GM12878 (cell line): Measurements from ENCODE around the gene L3HYPDH. TPM values are rescaled to one million over a fixed set of nuclear protein-coding genes. Genes with fewer than 3 reads are reported as not detected.

Experiments
- ATAC-seq: fragments of 200-7000 bp; cut with Tn5 transposase; 3 replicates; pipeline ENCODE4 v1.9.1; 2020; ENCODE audit warnings: mild to moderate bottlenecking, moderate library complexity
- BruUV-seq: library from RNA; stranded (reverse); fragments of 400-500 nt; replicated peaks from 2 replicates; lab custom pipeline; 2021; lab: Mats Ljungman, UMichigan
- CTCF ChIA-PET: fragments of 300-600 bp; sonication (Branson Sonifier 250); formaldehyde crosslinking; extraction: SDS; loops from one replicate; lab custom pipeline; 2021; ENCODE audit warnings: inconsistent platforms; lab: Yijun Ruan, JAX
- POLR2A ChIA-PET: fragments of 350-600 bp; formaldehyde crosslinking; extraction: SDS; loops from one replicate; lab custom pipeline; 2021; ENCODE audit warnings: inconsistent platforms; lab: Charles Lee
- RAD21 ChIA-PET: fragments of 300-600 bp; sonication (Branson Sonifier 250); formaldehyde crosslinking; loops from one replicate; lab custom pipeline; 2023; ENCODE audit warnings: antibody characterized with exemption; ENCODE audit not compliant: unreplicated experiment; lab: Charles Lee
- SMC1A ChIA-PET: fragments of 300-600 bp; sonication (Branson Sonifier 250); formaldehyde crosslinking; loops from one replicate; lab custom pipeline; 2023; ENCODE audit not compliant: unreplicated experiment, uncharacterized antibody; lab: Charles Lee
- DNase-seq: peaks from one replicate; pipeline ENCODE4 v3.0.0-alpha.2; 2011; ENCODE audit warnings: low read depth, low spot score
- FAIRE-seq: peaks from 3 replicates; lab custom pipeline; 2011; peaks lifted over from hg19 to GRCh38; lab: Jason Lieb, UNC
- H2AFZ ChIP-seq: 2 replicates; pipeline ENCODE4 v1.6.0; 2011; ENCODE audit warnings: low read depth, low read length, control low read depth; ENCODE audit not compliant: control insufficient read depth
- H3K27ac ChIP-seq: 2 replicates; pipeline ENCODE4 v1.5.1; 2011; ENCODE audit warnings: control low read depth; ENCODE audit not compliant: control insufficient read depth, insufficient read depth
- H3K27me3 ChIP-seq, 2 experiments: replicated peaks in 1 of 2; 2 replicates each; pipeline versions ENCODE4 v1.6.0 to v1.6.1; 2011; ENCODE audit warnings: low read length in 1 of 2; ENCODE audit not compliant: control insufficient read depth in 2 of 2, insufficient read depth in 2 of 2
- H3K36me3 ChIP-seq, 2 experiments: 2 replicates each; pipeline ENCODE4 v1.5.1; 2011; ENCODE audit warnings: low read length in 1 of 2; ENCODE audit not compliant: control insufficient read depth in 2 of 2, insufficient read depth in 2 of 2
- H3K4me1 ChIP-seq: 2 replicates; pipeline ENCODE4 v1.6.1; 2011; ENCODE audit warnings: mild to moderate bottlenecking, low read length, moderate library complexity, mixed read lengths; ENCODE audit not compliant: control insufficient read depth, insufficient read depth
- H3K4me2 ChIP-seq: 2 replicates; pipeline ENCODE4 v1.6.0; 2011; ENCODE audit warnings: control low read depth; ENCODE audit not compliant: control insufficient read depth, insufficient read depth
- H3K4me3 ChIP-seq: fragments of 200-600 bp; sonication (generic); 2 replicates; pipeline ENCODE4 v1.5.1; 2016
- H3K79me2 ChIP-seq: 2 replicates; pipeline ENCODE4 v1.6.0; 2011; ENCODE audit warnings: low read length; ENCODE audit not compliant: control insufficient read depth, insufficient read depth
- H3K9ac ChIP-seq: 2 replicates; pipeline ENCODE4 v1.8.0; 2011; ENCODE audit warnings: low read length, control low read depth, mixed read lengths; ENCODE audit not compliant: control insufficient read depth, insufficient read depth
- H3K9me3 ChIP-seq: replicated peaks from 3 replicates; pipeline ENCODE4 v1.5.1; 2011; ENCODE audit warnings: mild to moderate bottlenecking, low read length; ENCODE audit not compliant: control insufficient read depth, insufficient read depth
- H4K20me1 ChIP-seq: 2 replicates; pipeline ENCODE4 v1.6.0; 2011; ENCODE audit not compliant: control insufficient read depth, insufficient read depth
- BHLHE40 ChIP-seq, 2 experiments: fragments of 450-650 bp in 1 of 2; IDR thresholded peaks; 2 replicates each; pipeline ENCODE4 v1.6.1; 2011 to 2017; ENCODE audit warnings: low read depth in 2 of 2, borderline replicate concordance in 1 of 2, improper control_type of control experiment in 1 of 2, low read length in 1 of 2, mild to moderate bottlenecking in 1 of 2
- CREM ChIP-seq: IDR thresholded peaks from 2 replicates; pipeline ENCODE4 v1.6.1; 2014; ENCODE audit warnings: antibody characterized with exemption, low read depth
- HDGF ChIP-seq: fragments of 450-650 bp; IDR thresholded peaks from 2 replicates; pipeline ENCODE4 v1.6.1; 2016; ENCODE audit warnings: antibody characterized with exemption
- MTA3 ChIP-seq: IDR thresholded peaks from 2 replicates; pipeline ENCODE4 v1.6.1; 2012; ENCODE audit warnings: low read length, inconsistent platforms, borderline replicate concordance
- POLR2A ChIP-seq: IDR thresholded peaks from 2 replicates; pipeline ENCODE4 v1.6.1; 2011; ENCODE audit warnings: low read depth, mild to moderate bottlenecking, low read length
- RFX5 ChIP-seq: IDR thresholded peaks from 2 replicates; pipeline ENCODE4 v1.6.1; 2011; ENCODE audit warnings: low read depth, low read length, improper control_type of control experiment
- WGBS: methylation state at CpG from one replicate; pipeline ENCODE4 v1.1.6; 2016; ENCODE audit warnings: low lambda C conversion rate; ENCODE audit not compliant: insufficient replicate concordance, insufficient coverage; ENCODE audit errors: missing lambda C conversion rate; 5-methylcytosine and 5-hydroxymethylcytosine counted together
- in situ Hi-C: fragments of 300-500 bp; cut with MboI; formaldehyde crosslinking; loops from 9 replicates; pipeline ENCODE4 v1.14.3; 2018; ENCODE audit warnings: mixed read lengths
- intact Hi-C: fragments of 100-400 bp; cut with micrococcal nuclease; formaldehyde crosslinking; loops from one replicate; pipeline ENCODE4 v1.14.2; 2022; ENCODE audit not compliant: unreplicated experiment
- polyA plus RNA-seq, 11 experiments: library from polyadenylated mRNA; depleted of rRNA in 4 of 11; unstranded in 6 of 11; stranded (reverse) in 5 of 11; fragments of >200 nt; fragmentation: Nextera tagmentation in 4 of 11; fragmentation: Illumina TruSeq in 1 of 11; extraction: Ambion mirVana in 4 of 11; extraction: Trizol in 1 of 11; gene quantifications; 1 replicate in 1 of 11; 2 replicates in 10 of 11; pipeline versions ENCODE4 v1.2.1 to v1.2.3, GENCODE V29; 2011 to 2016; ENCODE audit warnings: inconsistent platforms in 2 of 11, missing spikeins in 2 of 11, low read depth in 1 of 11
- total RNA-seq, 4 experiments: library from RNA; depleted of rRNA in 3 of 4; stranded (reverse); fragments of >200 nt in 3 of 4; fragmentation: Illumina TruSeq in 1 of 4; extraction: Trizol in 1 of 4; gene quantifications; 2 replicates each; pipeline versions ENCODE4 v1.2.1 to v1.2.3, GENCODE V29; 2013 to 2021
- TF ChIP-seq, protein P1 (sequence below): IDR thresholded peaks from 2 replicates; pipeline ENCODE4 v1.6.1; 2012; ENCODE audit warnings: improper control_type of control experiment, low read depth, low read length; ENCODE audit not compliant: insufficient replicate concordance
- TF ChIP-seq, protein P2 (sequence below): fragments of 450-650 bp; IDR thresholded peaks from 2 replicates; pipeline ENCODE4 v1.6.1; 2017; ENCODE audit warnings: borderline replicate concordance
- TF ChIP-seq, protein P3 (sequence below): IDR thresholded peaks from 2 replicates; pipeline ENCODE4 v1.6.1; 2012; ENCODE audit warnings: low read depth, low read length, improper control_type of control experiment

The L3HYPDH gene
- total and polyA plus RNA-seq, 10 of the 15 experiments (the other 5 are each of a cell fraction or from before 2014, with no cell fraction given), result 11.5 to 27.8 (median 15.8) TPM

GRCh38 chr14:59463787-59464485 is 20.3 kb downstream of the L3HYPDH start:
- FAIRE-seq, result peak; percentile 27
- H3K4me3 ChIP-seq, result peak overlapping the region; percentile 60; the same call in 1 of the 2 replicates
- SMC1A ChIA-PET, result interaction anchor here (0.6 to 1.6 kb wide), 5 partner anchors 8 to 339 kb away, joined by 3 read pairs; no protein-coding TSS in a partner anchor

More at GRCh38 chr14:59463787-59464485, 20.3 kb downstream of the L3HYPDH start:
- Histone ChIP-seq H3K4me1 (peaks cover 10% of the 10 kb centered on the region), H3K36me3 (no peaks in the 10 kb centered on the region; a peak in 1 of 4 replicates), H3K27me3 (no peaks in the 10 kb centered on the region), H3K79me2 (no peaks in the 10 kb centered on the region), H4K20me1 (no peaks in the 10 kb centered on the region), H2AFZ (peak overlapping the region; percentile 84), H3K9ac (no peak overlapping the region; the same call in 1 of the 2 replicates), H3K9me3 (no peaks in the 10 kb centered on the region), H3K27ac (no peak overlapping the region), H3K4me2 (peak overlapping the region; percentile 97)
- no TSS peak for BruUV-seq
- in situ Hi-C loops (no loop called here), intact Hi-C loops (no loop called here)
- ATAC-seq, result peak; percentile 70
- no peak for DNase-seq
- 29% methylated on average over 60 of the region's 60 CpGs for WGBS
- RAD21 ChIA-PET, result interaction anchor here (1.0 to 1.1 kb wide), 2 partner anchors 20 to 302 kb away, joined by 3 read pairs; partner anchors contain the start of genes JKAMP and L3HYPDH
- TF ChIP-seq, protein P1, sequence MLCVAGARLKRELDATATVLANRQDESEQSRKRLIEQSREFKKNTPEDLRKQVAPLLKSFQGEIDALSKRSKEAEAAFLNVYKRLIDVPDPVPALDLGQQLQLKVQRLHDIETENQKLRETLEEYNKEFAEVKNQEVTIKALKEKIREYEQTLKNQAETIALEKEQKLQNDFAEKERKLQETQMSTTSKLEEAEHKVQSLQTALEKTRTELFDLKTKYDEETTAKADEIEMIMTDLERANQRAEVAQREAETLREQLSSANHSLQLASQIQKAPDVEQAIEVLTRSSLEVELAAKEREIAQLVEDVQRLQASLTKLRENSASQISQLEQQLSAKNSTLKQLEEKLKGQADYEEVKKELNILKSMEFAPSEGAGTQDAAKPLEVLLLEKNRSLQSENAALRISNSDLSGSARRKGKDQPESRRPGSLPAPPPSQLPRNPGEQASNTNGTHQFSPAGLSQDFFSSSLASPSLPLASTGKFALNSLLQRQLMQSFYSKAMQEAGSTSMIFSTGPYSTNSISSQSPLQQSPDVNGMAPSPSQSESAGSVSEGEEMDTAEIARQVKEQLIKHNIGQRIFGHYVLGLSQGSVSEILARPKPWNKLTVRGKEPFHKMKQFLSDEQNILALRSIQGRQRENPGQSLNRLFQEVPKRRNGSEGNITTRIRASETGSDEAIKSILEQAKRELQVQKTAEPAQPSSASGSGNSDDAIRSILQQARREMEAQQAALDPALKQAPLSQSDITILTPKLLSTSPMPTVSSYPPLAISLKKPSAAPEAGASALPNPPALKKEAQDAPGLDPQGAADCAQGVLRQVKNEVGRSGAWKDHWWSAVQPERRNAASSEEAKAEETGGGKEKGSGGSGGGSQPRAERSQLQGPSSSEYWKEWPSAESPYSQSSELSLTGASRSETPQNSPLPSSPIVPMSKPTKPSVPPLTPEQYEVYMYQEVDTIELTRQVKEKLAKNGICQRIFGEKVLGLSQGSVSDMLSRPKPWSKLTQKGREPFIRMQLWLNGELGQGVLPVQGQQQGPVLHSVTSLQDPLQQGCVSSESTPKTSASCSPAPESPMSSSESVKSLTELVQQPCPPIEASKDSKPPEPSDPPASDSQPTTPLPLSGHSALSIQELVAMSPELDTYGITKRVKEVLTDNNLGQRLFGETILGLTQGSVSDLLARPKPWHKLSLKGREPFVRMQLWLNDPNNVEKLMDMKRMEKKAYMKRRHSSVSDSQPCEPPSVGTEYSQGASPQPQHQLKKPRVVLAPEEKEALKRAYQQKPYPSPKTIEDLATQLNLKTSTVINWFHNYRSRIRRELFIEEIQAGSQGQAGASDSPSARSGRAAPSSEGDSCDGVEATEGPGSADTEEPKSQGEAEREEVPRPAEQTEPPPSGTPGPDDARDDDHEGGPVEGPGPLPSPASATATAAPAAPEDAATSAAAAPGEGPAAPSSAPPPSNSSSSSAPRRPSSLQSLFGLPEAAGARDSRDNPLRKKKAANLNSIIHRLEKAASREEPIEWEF, result no peak
- TF ChIP-seq CREM (peak; percentile 33; the same call in 1 of the 2 replicates), RFX5 (peak; percentile 82), MTA3 (no peak), HDGF (0 out of 2 replicates have a peak, but pooled peaks have one; percentile 24), POLR2A (peak; percentile 47; the same call in 1 of the 2 replicates), BHLHE40 (IDR thresholded peaks at IDR 0.05; ENCODE audit: borderline replicate concordance in 1 of 2, low read depth in 2 of 2, low read length in 1 of 2) (peak in 1 of 2 experiments; percentile 76; a peak in 2 of 4 replicates)
- TF ChIP-seq, protein P2, sequence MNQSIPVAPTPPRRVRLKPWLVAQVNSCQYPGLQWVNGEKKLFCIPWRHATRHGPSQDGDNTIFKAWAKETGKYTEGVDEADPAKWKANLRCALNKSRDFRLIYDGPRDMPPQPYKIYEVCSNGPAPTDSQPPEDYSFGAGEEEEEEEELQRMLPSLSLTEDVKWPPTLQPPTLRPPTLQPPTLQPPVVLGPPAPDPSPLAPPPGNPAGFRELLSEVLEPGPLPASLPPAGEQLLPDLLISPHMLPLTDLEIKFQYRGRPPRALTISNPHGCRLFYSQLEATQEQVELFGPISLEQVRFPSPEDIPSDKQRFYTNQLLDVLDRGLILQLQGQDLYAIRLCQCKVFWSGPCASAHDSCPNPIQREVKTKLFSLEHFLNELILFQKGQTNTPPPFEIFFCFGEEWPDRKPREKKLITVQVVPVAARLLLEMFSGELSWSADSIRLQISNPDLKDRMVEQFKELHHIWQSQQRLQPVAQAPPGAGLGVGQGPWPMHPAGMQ, result no peak
- TF ChIP-seq, protein P3, sequence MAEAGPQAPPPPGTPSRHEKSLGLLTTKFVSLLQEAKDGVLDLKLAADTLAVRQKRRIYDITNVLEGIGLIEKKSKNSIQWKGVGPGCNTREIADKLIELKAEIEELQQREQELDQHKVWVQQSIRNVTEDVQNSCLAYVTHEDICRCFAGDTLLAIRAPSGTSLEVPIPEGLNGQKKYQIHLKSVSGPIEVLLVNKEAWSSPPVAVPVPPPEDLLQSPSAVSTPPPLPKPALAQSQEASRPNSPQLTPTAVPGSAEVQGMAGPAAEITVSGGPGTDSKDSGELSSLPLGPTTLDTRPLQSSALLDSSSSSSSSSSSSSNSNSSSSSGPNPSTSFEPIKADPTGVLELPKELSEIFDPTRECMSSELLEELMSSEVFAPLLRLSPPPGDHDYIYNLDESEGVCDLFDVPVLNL, result no peak
- POLR2A ChIA-PET, result interaction anchor here (0.5 to 1.9 kb wide), 2 partner anchors 20 to 841 kb away, joined by 3 to 6 read pairs; partner anchors contain the start of genes JKAMP and L3HYPDH
- CTCF ChIA-PET, result interaction anchor here (0.6 to 3.0 kb wide), 3 partner anchors 20 to 329 kb away, joined by 3 to 6 read pairs (median 4); no protein-coding TSS in a partner anchor
